T-cell (primary cell): ENCODE data around the gene DNAJC11. TPM values are rescaled to one million over a fixed set of nuclear protein-coding genes. Genes with fewer than 3 reads are reported as not detected.
A peak's percentile ranks its signal among the peaks of the same experiment; 100 is the strongest.

ENCODE experiments used
- ATAC-seq, 4 experiments: fragments of 200-7000 bp in 3 of 4; fragments of 150-1000 bp in 1 of 4; cut with Tn5 transposase; replicated peaks in 1 of 4; 1 replicate in 3 of 4; 2 replicates in 1 of 4; pipeline ENCODE4 v1.10.0; 2021; ENCODE audit warnings: moderate library complexity in 3 of 4, mild to moderate bottlenecking in 2 of 4, moderate number of reproducible peaks in 1 of 4
- CTCF ChIA-PET, 2 donors: fragments of 300-600 bp; sonication (Branson Sonifier 250); formaldehyde crosslinking; loops; one replicate each; lab custom pipeline; 2022; ENCODE audit warnings: antibody characterized with exemption in 2 of 2; lab: Charles Lee
- POLR2A ChIA-PET, 2 donors: fragments of 300-600 bp; sonication (Branson Sonifier 250); formaldehyde crosslinking; loops; one replicate each; lab custom pipeline; 2022; ENCODE audit warnings: antibody characterized with exemption in 2 of 2; lab: Charles Lee
- DNase-seq, 35 experiments: peaks; one replicate each; pipeline versions ENCODE4 v3.0.0 to v3.0.0-alpha.2; 2013 to 2023
- H3K27ac ChIP-seq: one replicate; pipeline ENCODE4 v1.5.1; 2013; ENCODE audit warnings: low read length
- H3K27me3 ChIP-seq, 2 experiments: replicated peaks in 1 of 2; 1 replicate in 1 of 2; 2 replicates in 1 of 2; pipeline versions ENCODE4 v1.6.1 to v1.7.0; 2013; ENCODE audit warnings: low read length in 1 of 2, mixed read lengths in 1 of 2; ENCODE audit not compliant: control insufficient read depth in 2 of 2, insufficient read depth in 2 of 2; ENCODE audit errors: extremely low read depth in 1 of 2
- H3K36me3 ChIP-seq, 2 donors: 1 replicate in 1 of 2; 2 replicates in 1 of 2; pipeline versions ENCODE4 v1.6.1 to v1.7.0; 2013; ENCODE audit warnings: low read length in 1 of 2; ENCODE audit not compliant: control insufficient read depth in 2 of 2, insufficient read depth in 1 of 2; ENCODE audit errors: extremely low read depth in 1 of 2
- H3K4me1 ChIP-seq, 2 experiments: 1 replicate in 1 of 2; 2 replicates in 1 of 2; pipeline versions ENCODE4 v1.6.1 to v1.7.0; 2013; ENCODE audit warnings: low read length in 2 of 2, mixed read lengths in 1 of 2; ENCODE audit not compliant: insufficient read depth in 2 of 2, control insufficient read depth in 1 of 2; ENCODE audit errors: extremely low read depth in 1 of 2
- H3K4me3 ChIP-seq, 2 donors: 1 replicate in 1 of 2; 2 replicates in 1 of 2; pipeline versions ENCODE4 v1.5.1 to v1.7.0; 2013; ENCODE audit warnings: mild to moderate bottlenecking in 2 of 2, low read length in 1 of 2, moderate library complexity in 1 of 2; ENCODE audit not compliant: control insufficient read depth in 1 of 2; ENCODE audit errors: extremely low read depth in 1 of 2
- H3K9me3 ChIP-seq: 2 replicates; pipeline ENCODE4 v1.7.0; 2013
- H3K27ac Mint-ChIP-seq, 2 donors: one replicate each; pipeline ENCODE4 v1.8.0; 2020 to 2021; ENCODE audit warnings: mild to moderate bottlenecking in 2 of 2, mixed read lengths in 2 of 2
- H3K27me3 Mint-ChIP-seq, 2 donors: one replicate each; pipeline ENCODE4 v1.8.0; 2021 to 2022; ENCODE audit warnings: mixed read lengths in 2 of 2
- H3K36me3 Mint-ChIP-seq: one replicate; pipeline ENCODE4 v1.8.0; 2021; ENCODE audit warnings: mixed read lengths
- H3K4me1 Mint-ChIP-seq, 3 donors: one replicate each; pipeline ENCODE4 v1.8.0; 2020 to 2022; ENCODE audit warnings: mixed read lengths in 3 of 3, mild to moderate bottlenecking in 1 of 3
- H3K4me3 Mint-ChIP-seq, 3 donors: one replicate each; pipeline ENCODE4 v1.8.0; 2020 to 2022; ENCODE audit warnings: mild to moderate bottlenecking in 3 of 3, mixed read lengths in 3 of 3, moderate library complexity in 3 of 3
- H3K9me3 Mint-ChIP-seq, 3 donors: one replicate each; pipeline ENCODE4 v1.8.0; 2020 to 2022; ENCODE audit warnings: mixed read lengths in 3 of 3
- WGBS: methylation state at CpG from one replicate; pipeline ENCODE4 v1.1.5; 2013; ENCODE audit warnings: missing lambda C conversion rate; ENCODE audit not compliant: insufficient coverage; 5-methylcytosine and 5-hydroxymethylcytosine counted together
- total RNA-seq, 35 experiments: library from RNA in 6 of 35; stranded (reverse) in 6 of 35; fragments of 120-200 nt in 1 of 35; gene quantifications; one replicate each; pipeline versions ENCODE4 v1.2.1 to v1.2.4 and lab custom pipeline; 2013 to 2026

The DNAJC11 gene
- total RNA-seq, 5 donors from 2014 or later (not counting 1 experiment from before 2014, with no cell fraction given): 38.5 to 45.2 (median 42.1) TPM

- ATAC-seq: no peak
These were observed 75.9 kb downstream of the DNAJC11 start for GRCh38 chr1:6625584-6626149.

GRCh38 chr1:6624710-6625583 lies 76.7 kb downstream of the DNAJC11 start, which contains the start of gene THAP3:
TSS of gene THAP3 (plus strand) at chr1:6624868. CDS start at chr1:6625219, 351 bp downstream.
- peaks cover 18% of the 10 kb centered on the region for H3K36me3 Mint-ChIP-seq
- H3K4me1 ChIP-seq: peaks cover 2 to 33% of the 10 kb centered on the region in 2 experiments
- peak within 1 kb of the TSS; percentile 74 to 77 for H3K27ac Mint-ChIP-seq
- peak within 1 kb of the TSS; percentile 32 for H3K27ac ChIP-seq
- peak within 1 kb of the TSS; percentile 85 to 93 (median 85) for H3K4me3 Mint-ChIP-seq
- H3K9me3 ChIP-seq: no peaks in the 10 kb centered on the region
- H3K27me3 Mint-ChIP-seq: no peaks in the 10 kb centered on the region
- H3K27me3 ChIP-seq: no peaks in the 10 kb centered on the region
- DNase-seq (peak; percentile 76 to 94 (median 88)), ATAC-seq (peak; percentile 97 to 99 (median 97))
- POLR2A ChIA-PET: no interaction called here
- 3% methylated on average over 64 of the region's 73 CpGs for WGBS
- H3K4me1 Mint-ChIP-seq: peaks cover 25 to 36% (median 33%) of the 10 kb centered on the region in 3 donors
- peak within 1 kb of the TSS; percentile 55 to 71 for H3K4me3 ChIP-seq
- H3K36me3 ChIP-seq: peaks cover 14 to 39% of the 10 kb centered on the region in 2 donors
- CTCF ChIA-PET: interaction anchor here (0.7 to 1.2 kb wide), 5 partner anchors 22 to 132 kb away, joined by 3 to 9 read pairs (median 5); partner anchors contain the start of genes KLHL21 (in 1 of the 2) and ZBTB48 (in 1 of the 2)
- no peaks in the 10 kb centered on the region for H3K9me3 Mint-ChIP-seq

More at GRCh38 chr1:6625584-6626149, 75.9 kb downstream of the DNAJC11 start:
- peak in 2 of 35 experiments; percentile 5 to 9 for DNase-seq
- 3% methylated on average over 15 of the region's 32 CpGs for WGBS
- Mint-ChIP-seq H3K27ac (peak overlapping the region; percentile 55 to 74), H3K36me3 (peaks cover 19% of the 10 kb centered on the region), H3K4me3 (peak overlapping the region; percentile 85 to 93 (median 85)), H3K4me1 (peaks cover 25 to 36% (median 34%) of the 10 kb centered on the region in 3 donors), H3K9me3 (no peaks in the 10 kb centered on the region), H3K27me3 (no peaks in the 10 kb centered on the region)
- peaks cover 14 to 40% of the 10 kb centered on the region in 2 donors for H3K36me3 ChIP-seq
- no peaks in the 10 kb centered on the region for H3K27me3 ChIP-seq
- ChIA-PET POLR2A (no interaction called here), CTCF (interaction anchor here (0.5 to 1.2 kb wide), 4 partner anchors 46 to 419 kb away, joined by 3 to 9 read pairs (median 6); partner anchors contain the start of gene ZBTB48 (in 1 of the 2))
- H3K4me3 ChIP-seq: peak overlapping the region; percentile 55 to 71
- no peak overlapping the region for H3K27ac ChIP-seq
- H3K9me3 ChIP-seq: no peaks in the 10 kb centered on the region
- peaks cover 2 to 33% of the 10 kb centered on the region in 2 experiments for H3K4me1 ChIP-seq

- ATAC-seq: no peak
- CTCF ChIA-PET: interaction anchor here in 1 of 2 donors (1.2 kb wide), 1 partner anchor 20 kb away, joined by 4 read pairs; the partner anchor contains the start of gene KLHL21
These were observed 78.2 kb downstream of the DNAJC11 start for GRCh38 chr1:6623269-6623965.

GRCh38 chr1:6622396-6623152 lies 79.0 kb downstream of the DNAJC11 start:
- Mint-ChIP-seq H3K27ac (peak overlapping the region in 1 of 2 donors; percentile 28), H3K4me1 (peaks cover 19 to 28% (median 25%) of the 10 kb centered on the region in 3 donors), H3K36me3 (peaks cover 11% of the 10 kb centered on the region), H3K27me3 (no peaks in the 10 kb centered on the region), H3K9me3 (no peaks in the 10 kb centered on the region), H3K4me3 (no peak overlapping the region)
- 98% methylated on average over 5 of the region's 10 CpGs for WGBS
- Histone ChIP-seq H3K4me3 (no peak overlapping the region), H3K27me3 (no peaks in the 10 kb centered on the region), H3K4me1 (peaks cover 2 to 25% of the 10 kb centered on the region in 2 experiments), H3K9me3 (no peaks in the 10 kb centered on the region), H3K36me3 (peaks cover 14 to 21% of the 10 kb centered on the region in 2 donors), H3K27ac (no peak overlapping the region)
- no peak for DNase-seq
- ChIA-PET POLR2A (no interaction called here), CTCF (no interaction called here)
- ATAC-seq: no peak

More at GRCh38 chr1:6623269-6623965, 78.2 kb downstream of the DNAJC11 start:
- Histone ChIP-seq H3K27ac (no peak overlapping the region), H3K36me3 (peaks cover 14 to 29% of the 10 kb centered on the region in 2 donors), H3K27me3 (no peaks in the 10 kb centered on the region), H3K9me3 (no peaks in the 10 kb centered on the region), H3K4me1 (peaks cover 2 to 33% of the 10 kb centered on the region in 2 experiments), H3K4me3 (no peak overlapping the region)
- WGBS: 90% methylated on average over 12 of the region's 14 CpGs
- no peaks in the 10 kb centered on the region for H3K9me3 Mint-ChIP-seq
- H3K27me3 Mint-ChIP-seq: no peaks in the 10 kb centered on the region
- H3K27ac Mint-ChIP-seq: no peak overlapping the region
- peaks cover 12% of the 10 kb centered on the region for H3K36me3 Mint-ChIP-seq
- DNase-seq: no peak
- H3K4me1 Mint-ChIP-seq: peaks cover 25 to 34% (median 31%) of the 10 kb centered on the region in 3 donors
- H3K4me3 Mint-ChIP-seq: peak overlapping the region in 2 of 3 donors; percentile 32 to 85
- POLR2A ChIA-PET: no interaction called here

- Histone ChIP-seq H3K27me3 (no peaks in the 10 kb centered on the region), H3K4me3 (no peak overlapping the region), H3K9me3 (no peaks in the 10 kb centered on the region), H3K4me1 (peaks cover 2 to 20% of the 10 kb centered on the region in 2 experiments), H3K36me3 (peaks cover 14 to 21% of the 10 kb centered on the region in 2 donors), H3K27ac (no peak overlapping the region)
- Mint-ChIP-seq H3K4me3 (no peak overlapping the region), H3K27ac (no peak overlapping the region), H3K36me3 (peaks cover 9% of the 10 kb centered on the region), H3K4me1 (peaks cover 14 to 20% (median 19%) of the 10 kb centered on the region in 3 donors), H3K27me3 (no peaks in the 10 kb centered on the region), H3K9me3 (no peaks in the 10 kb centered on the region)
- DNase-seq (no peak), ATAC-seq (no peak)
- ChIA-PET POLR2A (interaction anchor here in 1 of 2 donors (0.6 kb wide), 1 partner anchor 10 kb away, joined by 8 read pairs; no protein-coding TSS in a partner anchor), CTCF (no interaction called here)
- WGBS: 94% methylated on average over 40 of the region's 41 CpGs
These were observed 79.9 kb downstream of the DNAJC11 start for GRCh38 chr1:6621429-6622391.
